Measurements from ENCODE around the gene SERPINB4. TPM values are rescaled to one million over a fixed set of nuclear protein-coding genes. Genes with fewer than 3 reads are reported as not detected.

The SERPINB4 gene
- total RNA-seq, 2 experiments from 2014 or later: not detected

DNA sequence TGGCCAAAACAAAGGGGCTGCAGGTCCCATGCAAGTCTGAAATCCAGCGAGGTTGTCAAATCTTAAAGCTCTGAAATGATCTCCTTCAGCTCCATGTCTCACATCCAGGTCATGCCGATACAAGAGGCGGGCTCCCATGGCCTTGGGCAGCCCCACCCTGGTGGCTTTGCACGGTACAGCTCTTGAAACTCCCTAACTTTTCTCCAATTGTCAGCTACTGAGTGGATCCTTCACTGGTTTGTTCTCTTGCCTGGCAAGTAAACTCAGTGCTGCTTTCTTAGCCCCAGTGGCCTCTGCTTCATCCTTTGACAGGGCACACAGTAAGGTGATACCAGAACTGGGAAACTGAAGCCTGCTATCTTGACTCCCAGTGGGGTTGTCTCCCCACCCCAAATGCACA, 30.6 kb downstream of the SERPINB4 start:
- Mint-ChIP-seq H3K9me3 (no peaks in the 10 kb centered on the region), H3K27ac (no peak overlapping the region), H3K36me3 (ENCODE audit: low read depth) (no peaks in the 10 kb centered on the region), H3K4me1 (no peaks in the 10 kb centered on the region), H3K27me3 (peaks cover 3% of the 10 kb centered on the region), H3K4me3 (no peak overlapping the region)
- CTCF ChIA-PET: no interaction called here
- no peak for DNase-seq
- POLR2A ChIA-PET: no interaction called here

DNA sequence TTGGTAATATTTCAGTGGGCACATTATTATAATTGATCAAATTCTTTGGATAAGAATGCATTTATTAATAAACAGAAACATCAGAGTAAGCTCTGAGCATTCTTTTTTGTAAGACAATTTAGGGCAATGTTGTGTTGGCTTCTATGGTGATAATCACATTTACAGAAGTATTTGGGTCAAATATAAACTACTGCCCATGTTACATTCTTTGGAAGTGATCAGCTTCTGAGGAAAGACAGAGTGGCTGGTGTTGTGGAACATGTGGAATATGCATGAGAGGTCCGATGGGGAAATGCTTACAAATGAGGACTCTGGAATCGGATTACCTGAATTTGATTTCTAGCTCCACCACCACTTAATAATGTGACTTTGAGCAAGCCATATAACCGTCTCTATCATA, 37.5 kb downstream of the SERPINB4 start:
- CTCF ChIA-PET: interaction anchor here (1.1 kb wide), 1 partner anchor 112 kb away, joined by 3 read pairs; no protein-coding TSS in a partner anchor
- Mint-ChIP-seq H3K4me1 (no peaks in the 10 kb centered on the region), H3K9me3 (no peaks in the 10 kb centered on the region), H3K4me3 (no peak overlapping the region), H3K27me3 (peaks cover 7% of the 10 kb centered on the region), H3K27ac (no peak overlapping the region), H3K36me3 (ENCODE audit: low read depth) (no peaks in the 10 kb centered on the region)
- POLR2A ChIA-PET: no interaction called here
- DNase-seq: no peak

DNA sequence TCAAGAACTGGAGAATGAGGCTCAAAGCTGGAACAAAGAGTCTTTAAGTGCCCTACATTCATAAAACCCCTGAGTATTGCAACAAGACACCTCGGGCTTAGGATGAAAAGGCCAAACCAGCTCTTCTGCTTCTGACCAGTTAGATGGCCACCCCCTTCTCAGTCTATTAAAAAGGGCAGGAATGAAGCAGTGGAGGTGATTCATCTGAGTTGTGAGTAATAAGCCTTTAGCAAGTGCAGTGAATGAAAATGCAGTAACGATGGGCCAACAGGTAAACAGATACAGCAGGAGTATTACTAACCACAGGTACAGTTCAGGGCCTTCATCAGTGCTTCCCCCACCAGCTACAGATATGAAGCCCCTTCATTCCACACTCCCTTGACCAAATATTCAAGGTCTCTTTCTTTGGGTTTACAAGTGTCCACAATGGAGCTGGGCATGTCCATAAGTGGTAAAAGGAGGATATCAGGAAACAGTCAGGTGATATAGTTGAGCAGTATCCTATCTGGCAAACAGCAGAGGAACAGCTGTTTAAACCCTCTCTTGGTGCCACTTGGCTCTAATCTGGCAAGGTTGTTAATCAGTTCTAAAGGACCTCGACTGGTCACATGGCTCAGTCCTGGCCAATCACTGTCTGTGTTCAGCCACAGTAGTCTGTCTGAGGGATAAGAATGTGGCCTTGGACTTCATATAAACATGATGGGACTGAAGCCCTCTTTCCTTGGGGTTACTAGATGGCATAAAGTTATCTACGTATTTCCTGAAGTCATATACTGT, 39.1 kb downstream of the SERPINB4 start:
- ChIA-PET POLR2A (no interaction called here), CTCF (interaction anchor here (0.8 kb wide), 1 partner anchor 27 kb away, joined by 4 read pairs; no protein-coding TSS in a partner anchor)
- Mint-ChIP-seq H3K36me3 (ENCODE audit: low read depth) (no peaks in the 10 kb centered on the region), H3K9me3 (no peaks in the 10 kb centered on the region), H3K4me3 (no peak overlapping the region), H3K4me1 (no peaks in the 10 kb centered on the region), H3K27me3 (peaks cover 4% of the 10 kb centered on the region), H3K27ac (no peak overlapping the region)
- DNase-seq: no peak

DNA sequence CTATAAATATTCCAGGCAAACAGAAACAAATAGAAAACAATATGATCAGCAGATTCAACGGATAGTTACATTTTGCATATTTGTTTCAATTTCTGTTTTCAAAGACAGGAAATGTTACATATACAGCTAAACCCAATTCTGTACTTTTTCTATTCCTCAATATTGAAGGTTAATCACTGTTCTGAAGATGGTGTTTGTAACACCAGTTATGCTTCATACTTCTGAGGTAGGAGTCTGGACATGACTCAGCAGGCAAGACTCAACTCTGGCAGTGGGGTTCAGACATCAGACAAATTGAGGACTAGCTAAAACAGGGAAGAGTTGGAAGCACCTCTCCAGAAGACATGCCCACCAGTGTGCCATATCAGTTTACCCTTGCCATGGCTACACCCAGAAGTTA, 40.3 kb downstream of the SERPINB4 start:
- Mint-ChIP-seq H3K4me3 (no peak overlapping the region), H3K4me1 (no peaks in the 10 kb centered on the region), H3K36me3 (ENCODE audit: low read depth) (no peaks in the 10 kb centered on the region), H3K9me3 (no peaks in the 10 kb centered on the region), H3K27ac (no peak overlapping the region), H3K27me3 (peaks cover 4% of the 10 kb centered on the region)
- POLR2A ChIA-PET: no interaction called here
- DNase-seq: no peak
- CTCF ChIA-PET: no interaction called here

DNA sequence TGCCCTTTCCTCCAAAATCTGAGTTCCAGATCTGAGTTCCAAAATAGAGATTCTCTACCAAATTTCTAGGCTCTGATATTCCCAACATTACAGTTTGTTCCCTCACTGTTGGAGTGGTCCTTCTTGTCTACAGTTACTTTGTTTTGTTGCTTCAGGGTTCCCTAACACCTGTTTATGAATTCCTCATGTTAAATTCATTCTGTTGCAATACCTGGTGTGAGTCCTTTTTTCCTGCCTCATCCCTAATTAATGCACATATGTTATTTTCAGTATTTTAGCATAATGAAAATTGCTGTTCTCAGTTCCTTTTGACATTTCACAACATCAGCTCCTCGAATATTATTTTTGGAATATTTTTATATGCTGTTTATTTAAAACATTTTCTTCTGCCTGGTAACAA, 40.7 kb downstream of the SERPINB4 start:
- Mint-ChIP-seq H3K4me1 (no peaks in the 10 kb centered on the region), H3K9me3 (no peaks in the 10 kb centered on the region), H3K27ac (no peak overlapping the region), H3K4me3 (no peak overlapping the region), H3K27me3 (peaks cover 4% of the 10 kb centered on the region), H3K36me3 (ENCODE audit: low read depth) (no peaks in the 10 kb centered on the region)
- DNase-seq: no peak
- POLR2A ChIA-PET: no interaction called here
- CTCF ChIA-PET: no interaction called here

DNA sequence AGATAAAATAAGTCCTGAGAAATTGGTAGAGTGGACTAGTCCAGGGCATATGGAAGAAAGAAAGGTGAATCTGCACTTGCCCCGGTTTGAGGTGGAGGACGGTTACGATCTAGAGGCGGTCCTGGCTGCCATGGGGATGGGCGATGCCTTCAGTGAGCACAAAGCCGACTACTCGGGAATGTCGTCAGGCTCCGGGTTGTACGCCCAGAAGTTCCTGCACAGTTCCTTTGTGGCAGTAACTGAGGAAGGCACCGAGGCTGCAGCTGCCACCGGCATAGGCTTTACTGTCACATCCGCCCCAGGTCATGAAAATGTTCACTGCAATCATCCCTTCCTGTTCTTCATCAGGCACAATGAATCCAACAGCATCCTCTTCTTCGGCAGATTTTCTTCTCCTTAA, 47.1 kb downstream of the SERPINB4 start:
- Mint-ChIP-seq H3K4me3 (no peak overlapping the region), H3K36me3 (ENCODE audit: low read depth) (no peaks in the 10 kb centered on the region), H3K27me3 (peaks cover 5% of the 10 kb centered on the region), H3K4me1 (no peaks in the 10 kb centered on the region), H3K27ac (no peak overlapping the region), H3K9me3 (no peaks in the 10 kb centered on the region)
- no peak for DNase-seq
- CTCF ChIA-PET: no interaction called here
- POLR2A ChIA-PET: no interaction called here

DNA sequence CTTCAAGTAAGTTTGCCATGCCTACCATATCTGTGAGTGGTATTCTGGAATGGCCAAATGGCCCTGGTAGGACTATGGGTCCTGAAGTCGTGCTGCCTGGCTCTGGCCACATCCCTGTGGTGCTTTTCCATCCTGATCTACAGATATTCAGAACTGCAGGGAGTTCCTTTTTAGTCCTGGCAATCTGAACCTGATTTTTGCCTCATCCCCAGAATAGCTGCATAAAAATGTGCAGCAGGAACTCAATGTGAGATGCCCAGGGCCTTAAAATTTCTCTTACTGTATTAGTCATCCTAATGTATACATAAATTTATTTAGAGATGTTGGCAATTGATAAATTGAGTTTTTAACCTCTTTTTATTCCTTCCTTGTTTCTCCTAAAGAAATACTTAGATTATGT, 51.6 kb downstream of the SERPINB4 start:
- DNase-seq: no peak
- peaks cover 3% of the 10 kb centered on the region for H3K27me3 Mint-ChIP-seq
- H3K9me3 Mint-ChIP-seq: no peaks in the 10 kb centered on the region
- POLR2A ChIA-PET: no interaction called here
- no peaks in the 10 kb centered on the region for H3K36me3 Mint-ChIP-seq (ENCODE audit: low read depth)
- no peak overlapping the region for H3K4me3 Mint-ChIP-seq
- H3K27ac Mint-ChIP-seq: no peak overlapping the region
- H3K4me1 Mint-ChIP-seq: no peaks in the 10 kb centered on the region
- CTCF ChIA-PET: interaction anchor here (0.6 kb wide), 1 partner anchor 21 kb away, joined by 4 read pairs; no protein-coding TSS in a partner anchor

DNA sequence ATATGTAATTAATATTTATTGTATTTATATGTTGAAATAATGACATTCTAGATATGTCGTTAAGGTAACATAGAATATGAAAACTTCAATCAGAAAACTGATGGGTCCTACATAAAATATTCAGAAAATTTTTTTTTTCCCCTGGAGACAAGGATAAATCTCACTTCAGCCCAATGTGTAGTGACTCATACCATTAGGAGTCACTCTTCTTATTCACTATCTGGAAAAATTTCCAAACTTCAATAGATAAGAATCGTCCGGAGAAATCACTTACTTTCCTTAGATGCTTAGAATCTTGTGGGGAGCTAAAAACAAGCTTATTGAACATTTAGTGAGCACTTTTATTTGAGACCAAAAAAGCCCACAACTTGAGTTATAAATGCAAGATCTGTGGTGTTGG, 52.3 kb downstream of the SERPINB4 start:
- H3K27ac Mint-ChIP-seq: no peak overlapping the region
- H3K4me3 Mint-ChIP-seq: no peak overlapping the region
- no peak for DNase-seq
- peaks cover 3% of the 10 kb centered on the region for H3K27me3 Mint-ChIP-seq
- ChIA-PET POLR2A (no interaction called here), CTCF (interaction anchor here (0.6 kb wide), 1 partner anchor 21 kb away, joined by 4 read pairs; no protein-coding TSS in a partner anchor)
- H3K9me3 Mint-ChIP-seq: no peaks in the 10 kb centered on the region
- H3K36me3 Mint-ChIP-seq (ENCODE audit: low read depth): no peaks in the 10 kb centered on the region
- H3K4me1 Mint-ChIP-seq: no peaks in the 10 kb centered on the region

DNA sequence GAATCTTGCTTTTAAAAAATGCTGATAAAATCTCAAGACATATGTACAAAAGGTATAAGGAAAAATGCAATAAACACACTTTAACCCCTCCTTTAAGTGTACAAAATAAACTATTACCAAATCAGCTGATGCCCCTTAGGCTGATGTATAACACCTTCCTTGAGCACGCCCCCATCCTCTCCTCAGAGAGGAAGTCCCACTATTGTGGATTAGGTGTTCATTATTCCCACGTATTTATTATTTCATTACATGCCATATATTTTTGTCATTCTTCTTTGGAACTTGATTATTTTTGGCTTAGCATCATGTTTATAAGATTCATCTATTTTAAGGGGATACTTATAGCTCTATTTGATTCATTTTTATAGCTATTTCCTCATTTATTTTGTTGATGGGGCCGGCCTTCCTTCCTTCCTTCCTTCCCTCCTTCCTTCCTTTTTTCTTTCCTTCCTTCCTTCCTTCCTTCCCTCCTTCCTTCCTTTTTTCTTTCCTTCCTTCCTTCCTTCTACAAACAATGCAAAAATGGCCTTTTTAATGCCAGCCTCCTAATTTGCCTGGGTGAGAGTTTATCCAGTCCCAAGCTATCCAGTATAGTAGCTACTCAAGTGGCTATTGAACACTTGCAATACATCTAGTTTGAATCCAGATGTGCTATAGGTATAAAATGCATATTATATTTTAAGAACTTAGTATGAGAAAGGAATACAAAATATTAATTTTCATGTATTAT, 52.9 kb downstream of the SERPINB4 start:
- no peak overlapping the region for H3K4me3 Mint-ChIP-seq
- no peaks in the 10 kb centered on the region for H3K4me1 Mint-ChIP-seq
- H3K27ac Mint-ChIP-seq: no peak overlapping the region
- DNase-seq: no peak
- ChIA-PET POLR2A (no interaction called here), CTCF (interaction anchor here (1.0 kb wide), 1 partner anchor 13 kb away, joined by 4 read pairs; no protein-coding TSS in a partner anchor)
- peaks cover 3% of the 10 kb centered on the region for H3K27me3 Mint-ChIP-seq
- no peaks in the 10 kb centered on the region for H3K9me3 Mint-ChIP-seq
- H3K36me3 Mint-ChIP-seq (ENCODE audit: low read depth): no peaks in the 10 kb centered on the region

DNA sequence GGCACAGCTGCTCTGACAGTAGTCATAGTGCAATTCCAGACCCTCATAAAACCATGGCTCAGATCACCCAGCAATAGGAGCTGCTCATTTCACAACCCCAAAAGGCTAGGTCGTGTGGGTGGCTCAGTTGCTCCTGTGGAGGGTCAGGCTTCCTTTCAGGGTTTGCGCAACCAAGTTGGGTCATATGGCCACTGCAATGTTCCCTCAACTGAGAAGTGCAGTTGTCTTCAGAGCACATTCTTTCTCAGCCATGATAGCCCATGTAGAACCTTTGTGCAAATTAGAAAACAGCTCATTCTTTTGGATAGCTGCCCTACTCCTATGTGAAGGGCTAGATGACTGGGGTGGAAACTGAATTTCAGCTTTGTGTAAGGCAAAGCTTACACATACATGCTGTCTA, 53.7 kb downstream of the SERPINB4 start:
- no peaks in the 10 kb centered on the region for H3K9me3 Mint-ChIP-seq
- H3K27me3 Mint-ChIP-seq: peaks cover 3% of the 10 kb centered on the region
- no peak overlapping the region for H3K27ac Mint-ChIP-seq
- ChIA-PET CTCF (interaction anchor here (1.0 kb wide), 1 partner anchor 12 kb away, joined by 4 read pairs; no protein-coding TSS in a partner anchor), POLR2A (no interaction called here)
- H3K36me3 Mint-ChIP-seq (ENCODE audit: low read depth): no peaks in the 10 kb centered on the region
- no peak for DNase-seq
- H3K4me1 Mint-ChIP-seq: no peaks in the 10 kb centered on the region
- no peak overlapping the region for H3K4me3 Mint-ChIP-seq

DNA sequence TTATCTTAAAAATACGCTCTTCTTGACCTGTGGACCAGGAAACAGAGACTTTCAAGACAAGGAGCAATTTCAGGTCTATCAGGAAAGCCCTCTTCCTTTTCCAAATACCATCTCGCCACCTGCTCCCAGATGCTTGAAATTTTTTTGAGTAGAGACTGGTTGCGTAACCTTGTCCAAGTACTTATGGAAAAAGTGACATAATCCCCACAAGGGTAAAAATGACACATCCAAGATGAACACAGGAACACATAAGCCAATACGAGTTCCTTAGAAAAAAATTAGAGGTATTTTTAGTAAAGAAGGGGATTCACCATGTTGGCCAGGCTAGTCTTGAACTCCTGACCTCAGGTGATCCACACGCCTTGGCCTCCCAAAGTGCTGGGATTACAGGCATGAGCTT, 55.1 kb downstream of the SERPINB4 start:
- ChIA-PET CTCF (no interaction called here), POLR2A (no interaction called here)
- H3K9me3 Mint-ChIP-seq: no peaks in the 10 kb centered on the region
- no peaks in the 10 kb centered on the region for H3K36me3 Mint-ChIP-seq (ENCODE audit: low read depth)
- no peak overlapping the region for H3K4me3 Mint-ChIP-seq
- H3K27ac Mint-ChIP-seq: no peak overlapping the region
- peaks cover 3% of the 10 kb centered on the region for H3K27me3 Mint-ChIP-seq
- DNase-seq: no peak
- no peaks in the 10 kb centered on the region for H3K4me1 Mint-ChIP-seq

Data from activated CD4-positive, alpha-beta memory T cell treated with anti-CD3 and anti-CD28 coated beads, Interleukin-2, amount 10 ng/mL, durations not matched to agents 7 days and 5 days (primary cell).